ENCODE data around the gene CBLIF.
"Not testable (repeated sequence)": the region's sequence is repeated elsewhere in the genome, so short reads cannot be mapped to it uniquely, and the experiment has no call there.

Gene CBLIF

GRCh38 chr11:59846556-59846955 lies 1.3 kb upstream of the CBLIF start:
- DNase-seq = no peak

GRCh38 chr11:59842316-59842715 lies 3.0 kb downstream of the CBLIF start:
- no peak for DNase-seq

GRCh38 chr11:59841514-59841913 lies 3.8 kb downstream of the CBLIF start:
- no peak for DNase-seq

GRCh38 chr11:59839615-59840014 lies 5.7 kb downstream of the CBLIF start:
- DNase-seq = no peak

GRCh38 chr11:59833602-59834001 lies 11.7 kb downstream of the CBLIF start:
- DNase-seq = no peak

GRCh38 chr11:59829358-59829757 lies 15.9 kb downstream of the CBLIF start:
- no peak for DNase-seq

GRCh38 chr11:59822989-59823566 lies 22.2 kb downstream of the CBLIF start:
- no peak for DNase-seq

- DNase-seq = no peak
Measured at GRCh38 chr11:59818572-59818971, 26.7 kb downstream of the CBLIF start.

- not testable (repeated sequence) for DNase-seq
Measured at GRCh38 chr11:59816434-59816833, 28.9 kb downstream of the CBLIF start.

GRCh38 chr11:59815754-59816153 lies 29.5 kb downstream of the CBLIF start:
- DNase-seq = no peak

- DNase-seq = no peak
Measured at GRCh38 chr11:59814021-59814420, 31.3 kb downstream of the CBLIF start.

GRCh38 chr11:59813364-59813763 lies 31.9 kb downstream of the CBLIF start:
- no peak for DNase-seq

- DNase-seq = no peak
Measured at GRCh38 chr11:59812220-59812619, 33.1 kb downstream of the CBLIF start.

GRCh38 chr11:59810911-59811259 lies 34.4 kb downstream of the CBLIF start:
- DNase-seq = no peak

GRCh38 chr11:59810189-59810910 lies 34.9 kb downstream of the CBLIF start, which contains the start of gene MRPL16:
Gene MRPL16, minus strand, starts transcription at chr11:59810778. Its CDS starts 120 bp downstream, at chr11:59810658.
- DNase-seq = peak; percentile 95

GRCh38 chr11:59807047-59807610 lies 38.2 kb downstream of the CBLIF start:
- DNase-seq = no peak

GRCh38 chr11:59804061-59804460 lies 41.2 kb downstream of the CBLIF start:
- DNase-seq = no peak

GRCh38 chr11:59802639-59803176 lies 42.6 kb downstream of the CBLIF start:
- peak; percentile 31 for DNase-seq

GRCh38 chr11:59801981-59802638 lies 43.2 kb downstream of the CBLIF start:
- DNase-seq = no peak

- DNase-seq = no peak
Measured at GRCh38 chr11:59801160-59801706, 44.1 kb downstream of the CBLIF start.

GRCh38 chr11:59800390-59801025 lies 44.8 kb downstream of the CBLIF start:
- no peak for DNase-seq

GRCh38 chr11:59794417-59794816 lies 50.9 kb downstream of the CBLIF start:
- no peak for DNase-seq

- DNase-seq = no peak
Measured at GRCh38 chr11:59792507-59792906, 52.8 kb downstream of the CBLIF start.

All from stimulated activated CD8-positive, alpha-beta memory T cell treated with anti-CD3 and anti-CD28 coated beads, Interleukin-4, amount 100 ng/mL, for 48 hours (primary cell).